Erythroblast (primary cell): ENCODE results near the gene TCERG1L.
"Not testable (repeated sequence)": the region's sequence is repeated elsewhere in the genome, so short reads cannot be mapped to it uniquely, and the experiment has no call there.

ENCODE experiments used
- DNase-seq, 2 experiments: peaks; one replicate each; lab custom pipeline; 2025; lab: John Stamatoyannopoulos, UW
- GATA1 ChIP-seq: IDR thresholded peaks from 2 replicates; pipeline ENCODE4 v1.6.1; 2011; ENCODE audit warnings: low read depth, mild to moderate bottlenecking, control low read depth, low read length, moderate library complexity
- POLR2A ChIP-seq: IDR thresholded peaks from 2 replicates; pipeline ENCODE4 v1.6.1; 2011; ENCODE audit warnings: mild to moderate bottlenecking, low read length

The TCERG1L gene

GRCh38 chr10:131158695-131159094 lies 152.8 kb downstream of the TCERG1L start:
- TF ChIP-seq POLR2A (no peak), GATA1 (no peak)
- DNase-seq = no peak

GRCh38 chr10:131157899-131158298 lies 153.6 kb downstream of the TCERG1L start:
- TF ChIP-seq GATA1 (no peak), POLR2A (no peak)
- DNase-seq = no peak

DNA sequence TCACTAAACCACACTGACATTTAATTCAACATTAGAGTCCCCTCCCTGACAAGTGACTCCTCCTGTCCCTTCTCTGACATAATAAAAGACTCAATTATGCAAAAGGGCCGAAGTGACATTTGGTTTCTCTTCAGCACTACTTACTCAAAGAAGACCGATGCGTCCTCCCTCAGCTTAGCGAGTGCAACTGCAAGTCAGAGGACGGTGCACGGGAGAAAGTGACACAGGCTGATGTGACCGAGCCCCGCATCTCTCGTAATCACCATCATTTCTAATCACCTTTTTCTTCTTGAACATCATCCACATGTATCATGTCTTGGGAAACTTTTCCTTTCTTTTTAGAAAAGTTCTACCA lies 155.7 kb downstream of the TCERG1L start:
- DNase-seq = no peak

GRCh38 chr10:131155218-131155875 lies 156.2 kb downstream of the TCERG1L start:
- TF ChIP-seq GATA1 = no peak
- no peak for TF ChIP-seq POLR2A
- DNase-seq = no peak

More for the DNA sequence above, 155.7 kb downstream of the TCERG1L start:
- TF ChIP-seq POLR2A = no peak
- no peak for TF ChIP-seq GATA1

DNA sequence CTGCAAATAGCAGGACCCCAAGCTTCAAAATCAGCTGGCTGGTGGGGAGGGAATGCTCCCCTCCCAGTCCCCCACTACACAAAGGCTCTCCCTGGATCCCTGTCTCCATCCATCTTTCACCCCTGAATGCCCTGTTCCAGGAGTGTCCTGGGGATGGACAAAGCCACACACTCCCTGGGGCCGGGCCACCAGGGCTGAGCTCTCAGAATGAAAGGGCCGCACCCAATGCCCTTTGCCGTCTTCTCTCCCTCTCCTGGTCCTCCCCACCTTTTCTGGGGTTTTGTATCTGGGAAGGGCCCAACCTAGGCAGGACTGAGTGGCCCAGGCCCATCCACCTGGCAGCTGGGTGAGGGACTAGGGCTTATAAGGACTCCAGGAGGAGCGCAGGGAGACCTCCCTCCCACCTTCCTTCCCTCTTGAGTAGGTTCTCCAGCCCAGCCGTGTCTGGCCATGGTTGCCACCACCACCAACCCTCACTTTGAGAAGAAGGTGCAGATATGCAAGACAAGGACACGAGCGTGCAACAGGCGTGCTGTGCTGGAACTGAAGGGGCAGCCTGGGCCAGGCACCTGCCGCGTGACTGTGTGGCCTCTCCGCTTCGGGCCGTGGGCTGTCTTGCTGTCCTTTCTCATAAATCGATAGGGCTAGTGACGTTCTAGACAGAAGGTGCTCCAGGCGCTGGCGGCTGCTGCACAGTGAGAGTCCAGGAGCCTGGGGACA lies 157.1 kb downstream of the TCERG1L start:
- DNase-seq = no peak

DNA sequence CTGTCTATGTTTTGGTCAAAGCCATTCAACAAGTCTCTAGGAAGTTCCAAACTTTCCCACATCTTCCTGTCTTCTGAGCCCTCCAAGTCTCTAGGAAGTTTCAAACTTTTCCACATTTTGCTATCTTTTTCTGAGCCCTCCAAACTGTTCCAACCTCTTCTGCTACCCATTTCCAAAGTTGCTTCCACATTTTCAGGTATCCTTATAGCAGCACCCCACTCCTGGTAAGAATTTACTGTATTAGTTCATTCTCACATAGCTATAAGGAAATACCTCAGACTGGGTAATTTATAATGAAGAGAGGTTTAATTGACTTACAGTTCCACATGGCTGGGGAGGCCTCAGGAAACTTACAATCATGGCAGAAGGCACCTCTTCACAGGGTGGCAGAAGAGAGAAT lies 159.1 kb downstream of the TCERG1L start:
- DNase-seq = not testable (repeated sequence)

More for the DNA sequence above, 157.1 kb downstream of the TCERG1L start:
- no peak for TF ChIP-seq GATA1
- no peak for TF ChIP-seq POLR2A

DNA sequence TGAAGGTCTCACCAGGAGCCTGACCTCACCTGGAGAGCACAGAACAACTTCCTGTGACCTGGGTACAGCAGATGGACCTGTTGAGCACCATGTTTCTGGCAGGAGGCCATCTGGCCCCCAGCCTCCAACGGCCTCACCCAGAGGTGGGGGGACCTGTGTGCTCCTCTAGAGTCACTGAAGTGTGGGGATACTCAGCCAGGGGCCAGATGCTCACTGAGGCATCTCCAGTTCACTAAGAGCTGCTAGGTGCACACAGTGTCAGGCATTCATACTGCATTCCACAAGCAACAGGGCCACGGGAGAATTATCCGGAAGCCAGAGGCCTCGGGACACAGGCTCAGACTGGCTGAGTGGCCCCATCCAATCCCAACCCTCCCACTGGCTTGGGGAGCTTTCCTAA lies 161.4 kb downstream of the TCERG1L start:
- no peak for DNase-seq
- TF ChIP-seq GATA1 (no peak), POLR2A (no peak)

DNA sequence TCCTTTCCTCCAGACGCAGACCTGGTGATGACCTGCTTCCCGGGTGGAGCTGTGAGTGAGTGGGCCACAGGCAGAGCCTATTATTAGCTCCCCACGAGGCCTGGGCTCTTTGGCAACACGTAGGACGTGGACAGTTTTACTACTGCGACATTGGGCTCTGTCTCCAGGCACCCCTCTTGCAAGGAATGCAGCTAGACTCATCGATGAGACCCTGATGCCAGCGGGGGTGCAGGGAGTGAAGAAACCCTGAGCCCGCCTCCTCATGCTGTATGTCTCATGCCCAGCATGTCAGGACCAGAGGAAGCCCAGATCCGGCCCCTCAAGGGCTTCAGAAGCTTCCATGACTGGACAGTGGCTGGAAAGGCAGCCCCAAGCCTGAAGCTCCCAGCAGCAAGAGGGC lies 161.9 kb downstream of the TCERG1L start:
- no peak for DNase-seq
- no peak for TF ChIP-seq POLR2A
- no peak for TF ChIP-seq GATA1

DNA sequence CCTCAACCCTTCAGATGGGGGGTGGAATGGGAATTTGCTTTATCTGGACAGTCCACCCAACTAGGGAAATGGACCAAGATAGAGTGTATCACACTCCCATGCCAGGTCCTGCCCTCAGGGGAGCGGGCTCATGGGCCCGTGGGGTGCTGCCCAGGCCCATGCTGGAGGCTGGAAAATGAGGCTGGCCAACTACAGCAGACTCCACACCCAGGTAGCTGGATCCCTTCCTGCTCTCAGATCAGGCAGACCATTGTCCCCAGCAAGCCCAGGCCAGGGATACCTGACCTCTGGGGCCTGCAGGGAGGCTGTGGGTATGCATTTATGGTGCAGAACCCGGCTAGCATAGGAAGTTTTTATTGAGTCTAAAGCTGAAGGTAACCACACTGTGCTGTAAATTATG lies 162.4 kb downstream of the TCERG1L start:
- DNase-seq = no peak
- TF ChIP-seq GATA1 (no peak), POLR2A (no peak)

DNA sequence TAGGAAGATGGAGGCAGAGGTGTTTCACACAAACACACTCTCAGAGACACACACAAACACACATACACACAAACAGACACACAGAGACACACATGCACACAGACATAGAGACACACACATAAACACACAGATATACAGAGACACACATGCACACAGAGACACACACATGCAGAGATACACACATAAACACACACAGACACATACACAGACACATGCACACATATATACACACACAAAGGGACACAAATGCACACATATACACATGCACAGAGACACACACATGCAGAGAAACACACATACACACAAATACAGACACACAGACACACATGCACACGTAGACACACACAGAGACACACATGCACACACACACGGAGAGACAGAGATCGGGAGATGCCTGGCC lies 163.3 kb downstream of the TCERG1L start:
- no peak for DNase-seq
- TF ChIP-seq GATA1 = no peak

DNA sequence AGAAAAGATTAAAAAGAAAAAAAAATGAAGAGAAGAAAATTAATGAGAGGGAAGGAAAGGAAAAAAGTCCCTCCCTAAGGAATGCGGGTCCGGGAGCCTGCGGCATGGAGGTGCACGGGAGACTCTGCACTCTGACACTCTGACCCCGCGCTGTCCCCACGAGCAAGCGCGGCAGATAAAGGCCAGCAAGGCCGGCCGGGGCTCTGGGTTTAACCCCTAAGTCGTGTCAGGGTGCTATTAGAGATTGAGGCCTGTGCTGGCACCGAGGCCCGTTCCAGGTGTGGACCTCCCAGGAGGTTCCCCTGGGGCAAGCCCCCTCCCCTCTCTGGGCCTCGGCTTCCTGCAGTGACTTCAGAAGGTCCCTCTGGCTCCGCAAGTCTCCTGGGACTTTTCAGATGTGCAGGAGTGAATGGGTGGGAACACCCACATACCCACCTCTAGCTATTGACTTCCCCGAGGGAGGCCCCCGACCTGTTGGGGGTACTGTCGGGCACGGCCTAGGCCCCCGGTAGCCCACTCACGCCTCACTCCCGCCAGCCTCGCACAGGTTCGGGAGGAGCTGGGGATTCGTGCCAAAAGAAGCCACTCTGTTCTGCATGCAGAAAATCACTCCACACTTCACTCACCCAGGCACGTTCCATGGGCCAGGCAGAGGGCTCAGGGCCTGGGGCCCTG lies 164.1 kb downstream of the TCERG1L start:
- TF ChIP-seq POLR2A (no peak), GATA1 (no peak)
- no peak for DNase-seq

- DNase-seq = no peak
- TF ChIP-seq POLR2A (no peak), GATA1 (no peak)
These were observed 164.7 kb downstream of the TCERG1L start for GRCh38 chr10:131146790-131147189.

GRCh38 chr10:131145756-131146155 lies 165.8 kb downstream of the TCERG1L start:
- no peak for TF ChIP-seq GATA1
- DNase-seq = no peak

GRCh38 chr10:131144711-131145375 lies 166.7 kb downstream of the TCERG1L start:
- no peak for TF ChIP-seq POLR2A
- no peak for TF ChIP-seq GATA1
- DNase-seq = no peak
